ENCODE measurements around the gene LETM1.

DNA sequence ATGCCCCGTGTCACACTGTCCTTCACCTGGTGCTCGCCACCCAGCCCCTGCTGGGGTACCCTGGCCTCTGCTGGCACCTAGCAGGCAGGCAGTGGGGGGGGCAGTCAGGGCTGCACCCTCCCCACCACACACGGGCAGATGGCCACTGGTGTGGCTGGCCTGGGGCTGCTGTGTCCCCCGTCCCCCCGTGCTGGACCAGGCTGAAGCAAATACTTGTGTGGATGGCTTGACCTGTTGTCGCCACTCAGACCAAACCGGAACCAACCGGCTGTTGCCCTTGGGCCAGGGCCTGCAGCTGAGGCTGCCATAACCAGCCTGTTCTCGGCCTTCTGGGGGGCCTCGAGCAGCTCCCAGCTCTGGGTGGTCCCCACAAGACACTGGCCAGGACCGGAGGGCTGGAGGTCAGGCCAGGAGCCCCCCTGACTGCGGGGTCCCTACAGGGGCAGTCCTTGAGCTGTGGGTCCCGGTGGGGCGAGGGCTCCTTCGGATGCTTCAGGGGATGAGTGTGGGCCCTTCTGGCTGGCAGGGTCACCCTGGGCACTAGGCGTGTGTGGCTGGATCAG is 58.6 kb downstream of the LETM1 start:
- no peak for TF ChIP-seq EZH2 (IDR thresholded peaks at IDR 0.05; ENCODE audit: low read depth, low read length, severe bottlenecking)
- no peak for TF ChIP-seq RXRA (IDR thresholded peaks at IDR 0.05; ENCODE audit: insufficient read depth, low read depth, low read length)
